DMS153 (cell line): Measurements from ENCODE around the gene SAMD9.
A peak's percentile ranks its signal among the peaks of the same experiment; 100 is the strongest.
"Not testable (repeated sequence)": the region's sequence is repeated elsewhere in the genome, so short reads cannot be mapped to it uniquely, and the experiment has no call there.

ENCODE experiments used
- DNase-seq: peaks from one replicate; lab custom pipeline; 2025; lab: John Stamatoyannopoulos, UW

SAMD9 gene

DNA sequence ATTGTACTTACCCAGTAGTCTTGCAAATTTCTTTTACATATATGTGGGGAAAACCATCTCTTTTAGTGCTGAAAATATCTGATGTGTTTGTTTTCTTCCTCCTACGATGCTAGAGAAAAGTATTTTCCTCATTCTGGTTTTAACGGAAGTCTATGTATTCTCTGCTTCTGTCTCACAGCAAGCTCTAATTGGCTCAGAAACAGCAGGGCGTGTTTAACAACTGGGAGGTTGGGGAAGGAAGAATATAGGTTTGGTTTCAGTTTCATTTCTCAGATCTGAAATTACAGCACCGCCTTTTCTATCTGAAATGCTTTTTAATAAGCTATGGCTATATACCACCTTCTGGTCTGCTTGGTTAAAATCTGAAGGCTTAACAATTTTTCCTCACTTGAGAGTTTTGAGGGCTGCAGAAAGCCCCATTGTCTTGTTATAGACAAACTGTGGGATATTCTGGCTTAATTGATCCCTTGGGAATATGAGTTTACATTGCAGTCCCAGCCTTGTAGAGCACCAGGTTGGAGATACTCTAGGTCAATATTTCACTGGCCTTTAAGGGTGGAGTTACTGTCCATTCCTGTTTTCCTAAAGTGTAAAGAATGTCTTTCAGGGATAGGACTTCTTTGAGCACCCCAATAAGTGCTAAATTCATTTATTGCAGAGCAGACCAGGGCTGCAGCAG is at the start of gene SAMD9:
Gene SAMD9 (minus strand): TSS at position 128 of the 679 bp plus-strand sequence. CDS start 11,882 bp downstream, outside the sequence.
- DNase-seq: peak; percentile 93

GRCh38 chr7:93165447-93165846 is 47.7 kb upstream of the SAMD9 start:
- no peak for DNase-seq

- no peak for DNase-seq
Measured at GRCh38 chr7:93164766-93165165, 47.0 kb upstream of the SAMD9 start.

DNA sequence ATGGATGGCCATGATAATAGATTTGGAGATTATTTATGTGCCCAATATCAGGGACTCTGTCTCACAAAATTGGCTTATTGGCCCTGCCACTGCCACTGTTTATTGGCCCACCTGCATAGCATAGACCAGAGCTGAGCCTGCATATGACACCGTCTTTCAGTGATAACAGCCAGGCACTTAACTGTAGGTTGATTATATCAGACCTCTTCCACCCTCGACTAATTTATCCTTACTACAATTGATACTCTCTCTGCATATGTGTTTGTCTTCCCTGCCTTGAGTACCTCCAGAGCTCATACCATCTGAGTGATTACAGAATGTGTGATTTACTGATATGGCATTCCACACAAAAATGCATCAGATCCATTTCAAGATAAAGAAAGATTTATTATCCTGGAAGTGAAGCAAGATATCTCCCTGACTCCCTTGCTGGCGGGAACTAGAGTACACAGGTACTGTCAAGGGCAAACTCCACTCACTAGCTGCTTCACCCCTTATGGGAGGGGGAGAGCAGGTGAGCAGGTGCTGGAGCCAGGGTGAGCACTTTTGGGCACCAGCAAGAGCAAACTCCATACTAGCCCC is 43.5 kb upstream of the SAMD9 start:
- DNase-seq: no peak

GRCh38 chr7:93160410-93160809 is 42.6 kb upstream of the SAMD9 start:
- no peak for DNase-seq

DNA sequence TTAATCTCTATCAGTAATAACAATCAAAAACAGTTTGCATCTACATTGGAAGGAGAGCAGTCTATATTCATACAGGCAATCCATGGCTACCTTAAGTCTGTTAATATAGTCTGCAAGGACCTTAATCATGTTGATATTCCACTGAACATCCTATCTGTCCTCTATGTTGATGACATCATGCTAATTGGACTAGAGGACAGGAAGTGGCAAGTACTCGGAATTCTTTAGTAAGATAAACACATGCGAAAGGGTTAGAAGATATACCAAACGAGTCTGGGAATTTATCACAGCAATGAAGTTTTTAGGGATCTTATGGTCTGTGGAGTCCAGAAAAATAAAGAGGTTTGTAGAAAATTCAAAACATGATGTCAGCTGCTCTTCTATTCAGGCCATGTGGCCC is 41.7 kb upstream of the SAMD9 start:
- no peak for DNase-seq

- no peak for DNase-seq
Measured at GRCh38 chr7:93156884-93157283, 39.1 kb upstream of the SAMD9 start.

GRCh38 chr7:93150200-93150835 is 32.5 kb upstream of the SAMD9 start:
- DNase-seq: no peak

GRCh38 chr7:93148727-93149126 is 30.9 kb upstream of the SAMD9 start:
- no peak for DNase-seq

DNA sequence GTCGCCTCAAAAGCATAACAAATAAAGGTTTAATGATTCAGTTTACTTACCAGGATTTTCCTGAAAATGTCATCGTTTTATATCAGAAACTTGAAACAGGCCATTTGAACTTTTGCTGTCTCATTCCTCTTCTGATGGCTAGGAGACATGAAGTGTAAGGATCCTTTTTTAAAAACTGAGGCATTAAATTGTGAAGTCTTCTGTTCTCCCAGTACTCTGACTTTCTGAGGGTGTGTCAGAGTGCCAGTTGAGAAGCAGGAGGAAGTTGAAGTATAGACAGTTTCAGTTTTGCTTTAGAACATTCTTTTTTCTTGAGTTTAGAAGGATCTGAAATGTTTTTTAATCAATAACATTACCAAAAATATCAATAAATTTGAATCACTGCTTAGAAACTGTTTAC is 30.4 kb upstream of the SAMD9 start, which contains the start of gene SAMD9L:
Gene SAMD9L (minus strand): TSS at position 242 of the 400 bp plus-strand sequence. CDS start 12,414 bp downstream, outside the sequence.
- no peak for DNase-seq

DNA sequence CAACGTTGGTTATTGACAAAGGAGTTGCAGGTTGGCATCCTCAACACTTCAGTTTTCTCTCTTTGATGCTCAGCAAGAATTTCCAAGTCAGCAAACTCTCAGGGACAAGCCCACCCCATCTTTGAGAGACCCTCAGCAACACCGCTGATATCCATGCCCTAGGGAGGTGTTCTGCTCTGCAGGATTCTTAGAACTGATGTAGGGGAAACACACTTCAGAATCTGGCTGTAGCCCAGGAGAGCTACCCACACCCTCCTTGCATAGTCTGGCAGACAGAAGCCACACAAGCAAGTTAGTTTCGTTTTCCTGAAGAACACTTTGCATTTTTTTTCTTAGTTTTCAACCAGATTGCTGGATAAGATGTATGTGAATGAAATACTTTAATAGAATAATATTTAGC is 29.6 kb upstream of the SAMD9 start:
- peak; percentile 7 for DNase-seq

DNA sequence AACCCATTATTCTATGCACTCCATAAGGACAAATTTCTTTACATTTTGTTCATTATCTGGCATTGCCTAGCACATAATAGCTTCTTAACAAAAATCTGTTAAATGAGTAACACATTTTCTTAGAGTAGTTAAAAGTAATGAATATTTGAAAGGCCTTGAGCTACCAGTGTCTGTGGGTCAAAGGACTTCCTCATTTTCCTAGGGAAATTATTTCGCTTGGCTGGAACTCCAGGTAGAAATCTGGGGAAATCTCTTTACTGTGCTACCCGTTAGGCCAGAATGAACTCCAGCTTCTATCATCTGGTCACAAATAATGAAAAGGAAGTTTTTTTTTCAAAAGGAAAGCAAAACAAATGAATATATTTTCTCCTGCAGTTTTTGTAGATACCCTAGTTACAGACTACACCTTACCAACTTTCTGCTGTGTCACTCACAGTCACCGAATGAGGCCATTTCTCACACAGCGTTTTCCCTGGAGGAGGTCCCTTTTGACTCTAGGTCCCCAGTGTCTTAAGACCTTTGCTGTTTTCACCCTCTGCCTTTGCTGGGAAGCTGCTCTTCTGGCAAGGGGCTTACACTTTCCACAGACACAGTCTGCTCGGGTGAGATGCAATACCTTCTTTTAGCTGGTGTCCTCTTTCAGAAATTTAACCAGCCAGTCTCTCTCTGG is 28.8 kb upstream of the SAMD9 start:
- no peak for DNase-seq

DNA sequence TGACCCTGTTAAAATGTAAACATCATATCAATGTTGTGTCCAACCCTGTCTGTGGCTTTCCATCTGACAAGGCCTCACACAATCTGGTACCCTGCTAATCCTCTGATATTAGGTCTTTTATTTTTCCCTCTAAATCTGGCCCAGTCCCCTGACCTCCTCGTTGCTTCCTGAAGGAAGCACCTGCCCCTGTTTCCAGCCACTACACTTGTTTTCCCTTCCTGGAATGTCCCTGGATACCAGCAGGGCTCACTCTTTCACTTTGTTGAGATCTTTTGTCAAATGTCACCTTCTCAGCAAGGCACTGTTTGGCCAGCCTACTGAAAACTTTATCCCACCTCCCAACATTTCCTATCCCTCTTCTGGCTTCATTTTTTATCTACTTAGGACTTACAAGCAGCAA is 28.3 kb upstream of the SAMD9 start:
- DNase-seq: no peak

DNA sequence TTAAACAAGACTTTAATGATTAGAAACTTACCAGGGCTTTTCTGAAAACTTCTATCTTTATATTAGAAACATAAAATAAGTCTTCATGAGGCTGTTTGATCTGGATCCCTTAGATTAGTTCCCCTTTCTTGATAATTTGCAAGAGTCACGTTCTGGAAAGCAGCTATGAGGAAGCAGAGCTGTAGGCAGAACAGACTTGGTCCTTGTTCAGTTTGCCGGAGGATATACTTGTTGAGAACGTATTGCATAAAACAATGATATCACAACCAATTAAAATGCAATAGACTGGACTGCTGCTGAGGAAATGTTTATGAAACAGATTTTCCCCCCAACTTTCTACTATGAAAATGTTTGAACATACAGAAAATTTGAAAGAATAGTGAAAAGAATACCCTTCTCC is 27.6 kb upstream of the SAMD9 start:
- DNase-seq: no peak

DNA sequence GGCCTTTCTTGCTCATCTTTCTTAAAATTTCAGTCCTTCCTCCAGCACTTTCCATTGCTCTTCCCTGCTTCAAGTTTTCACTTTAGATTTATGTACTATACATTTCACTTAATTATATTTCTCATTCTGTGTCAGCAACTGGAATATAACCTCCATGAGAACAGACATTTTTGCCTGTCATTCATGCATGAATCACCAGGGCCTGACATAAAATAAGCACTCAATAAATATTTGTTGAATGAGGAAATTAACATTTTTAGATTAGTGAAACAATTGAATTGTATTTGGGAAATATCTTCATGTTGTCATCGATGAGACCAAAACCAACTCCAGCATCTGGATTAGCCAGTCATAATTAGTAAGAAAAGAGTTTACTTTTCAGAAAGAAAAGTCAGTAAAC is 24.3 kb upstream of the SAMD9 start:
- DNase-seq: no peak

- no peak for DNase-seq
Measured at GRCh38 chr7:93140582-93141191, 22.9 kb upstream of the SAMD9 start.

DNA sequence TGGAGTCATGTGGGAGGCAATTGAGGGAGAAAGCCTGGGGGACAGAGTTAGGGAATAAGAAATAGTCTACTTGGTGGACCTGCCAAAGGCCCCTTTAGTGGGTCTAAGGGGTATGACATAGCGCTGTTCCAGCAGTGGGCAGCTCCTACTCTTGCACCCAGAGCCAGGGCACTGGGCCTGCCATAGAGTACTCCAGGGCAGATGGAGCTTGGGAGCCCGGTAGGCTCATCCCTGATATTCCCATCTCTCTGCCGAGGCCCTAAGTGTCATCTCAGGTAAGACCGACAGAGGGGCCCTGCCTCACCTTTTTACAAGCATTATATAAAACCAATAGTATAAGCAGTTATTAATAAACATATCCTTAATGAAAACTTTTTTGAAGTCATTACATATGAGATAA is 20.8 kb upstream of the SAMD9 start:
- no peak for DNase-seq

DNA sequence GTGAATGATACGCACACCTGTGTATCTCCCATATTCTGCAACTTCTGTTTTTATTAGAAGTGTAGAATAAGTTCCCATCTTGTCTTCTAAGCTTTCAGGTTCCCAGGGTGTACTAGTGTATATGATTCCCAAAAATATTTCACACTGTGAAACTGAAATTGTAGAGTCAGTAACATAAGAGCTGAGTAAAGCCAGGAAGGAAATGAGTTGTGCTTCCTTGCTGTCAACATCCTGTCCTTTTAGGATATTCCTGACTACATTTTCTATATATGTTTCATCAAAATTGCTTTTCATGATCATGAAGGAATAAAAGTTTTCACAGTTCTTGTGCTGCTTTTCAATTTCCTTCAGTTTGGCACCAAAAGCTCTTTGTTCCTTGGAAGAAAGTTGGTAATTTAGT is 15.2 kb upstream of the SAMD9 start:
- DNase-seq: no peak

GRCh38 chr7:93132216-93132615 is 14.4 kb upstream of the SAMD9 start:
- DNase-seq: no peak

- DNase-seq: not testable (repeated sequence)
Measured at GRCh38 chr7:93126954-93127353, 9.2 kb upstream of the SAMD9 start.

- DNase-seq: not testable (repeated sequence)
Measured at GRCh38 chr7:93123532-93123931, 5.8 kb upstream of the SAMD9 start.
